Astrocyte of the cerebellum (primary cell): Measurements from ENCODE around the gene CHST3.
"Not testable (repeated sequence)": the region's sequence is repeated elsewhere in the genome, so short reads cannot be mapped to it uniquely, and the experiment has no call there.

Source experiments
- DNase-seq: peaks from one replicate; pipeline ENCODE4 v3.0.0-alpha.2; 2011; ENCODE audit warnings: low read depth
- H3K4me3 ChIP-seq: 2 replicates; pipeline ENCODE4 v1.5.1; 2011; ENCODE audit warnings: mild to moderate bottlenecking, low read depth, low read length, moderate library complexity
- CTCF ChIP-seq: IDR thresholded peaks from 2 replicates; pipeline ENCODE4 v1.5.1; 2012; ENCODE audit warnings: low read length, low read depth, moderate library complexity, mild to moderate bottlenecking; ENCODE audit errors: missing control alignments
- in situ Hi-C: cut with HindIII; loops from 2 replicates; pipeline ENCODE4 v1.10.0; 2017; ENCODE audit warnings: low sequenced_read_pairs

Gene CHST3

GRCh38 chr10:71982269-71983178 is 18.3 kb downstream of the CHST3 start:
- no peak for TF ChIP-seq CTCF
- no peak overlapping the region for H3K4me3 ChIP-seq
- in situ Hi-C loops: no loop called here
- DNase-seq: no peak

- no peak for DNase-seq
- in situ Hi-C loops: no loop called here
- no peak overlapping the region for H3K4me3 ChIP-seq
- TF ChIP-seq CTCF: no peak
Measured at GRCh38 chr10:71984126-71984808, 20.1 kb downstream of the CHST3 start.

GRCh38 chr10:71984809-71985388 is 20.7 kb downstream of the CHST3 start:
- DNase-seq: no peak
- no peak overlapping the region for H3K4me3 ChIP-seq
- in situ Hi-C loops: no loop called here
- no peak for TF ChIP-seq CTCF

DNA sequence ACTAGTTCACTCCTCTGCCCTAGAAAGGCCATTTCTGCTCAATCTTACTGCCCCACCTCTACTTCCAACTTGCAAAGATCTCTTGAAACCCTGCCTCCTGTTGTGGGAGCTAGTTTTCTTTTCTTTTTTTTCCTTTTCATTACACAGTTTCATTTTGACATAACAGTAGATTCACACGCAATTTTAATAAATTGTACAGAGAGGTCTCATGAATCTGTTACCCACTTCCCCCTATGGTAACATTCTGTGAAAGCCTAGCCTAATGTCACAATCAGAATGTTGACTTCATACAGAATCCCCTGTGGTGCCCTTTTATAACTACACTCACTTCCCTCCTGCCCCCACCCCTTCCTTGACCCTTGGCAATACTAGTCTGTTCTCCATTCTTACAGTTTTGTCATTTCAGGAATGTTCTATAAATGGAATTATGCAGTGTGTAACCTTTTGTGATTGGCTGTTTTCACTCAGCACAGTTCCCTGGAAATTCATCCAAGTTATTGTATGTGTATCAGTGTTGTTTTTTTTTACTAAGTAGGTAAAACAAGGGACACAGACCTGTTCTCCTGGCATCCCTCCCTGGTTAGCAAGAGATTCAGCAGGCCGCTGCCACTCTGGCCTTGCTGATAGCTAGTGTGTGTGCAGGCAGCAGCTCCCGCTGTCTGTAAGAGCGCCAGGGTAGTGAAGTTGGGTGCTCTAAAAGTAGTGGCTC is 21.5 kb downstream of the CHST3 start:
- in situ Hi-C loops: no loop called here
- no peak for DNase-seq
- no peak for TF ChIP-seq CTCF
- H3K4me3 ChIP-seq: no peak overlapping the region

DNA sequence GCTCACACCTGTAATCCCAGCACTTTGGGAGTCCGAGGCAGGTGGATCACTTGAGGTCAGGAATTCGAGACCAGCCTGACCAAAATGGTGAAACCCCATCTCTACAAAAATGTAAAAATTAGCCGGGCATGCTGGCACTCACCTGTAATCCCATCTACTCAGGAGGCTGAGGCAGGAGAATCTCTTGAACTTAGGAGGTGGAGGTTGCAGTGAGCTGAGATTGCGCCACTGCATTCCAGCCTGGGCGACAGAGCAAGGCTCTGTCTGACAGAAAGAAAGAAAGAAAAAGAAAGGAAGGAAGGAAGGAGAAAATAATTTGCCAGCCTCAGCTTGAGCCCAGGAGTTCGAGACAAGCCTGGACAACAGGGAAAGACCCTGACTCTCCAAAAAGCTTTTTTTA is 24.7 kb downstream of the CHST3 start:
- in situ Hi-C loops, H3K4me3 ChIP-seq, DNase-seq: not testable (repeated sequence)

- no peak for DNase-seq
- TF ChIP-seq CTCF: no peak
- in situ Hi-C loops: no loop called here
- no peak overlapping the region for H3K4me3 ChIP-seq
Measured at GRCh38 chr10:71989661-71990454, 25.7 kb downstream of the CHST3 start.
